Astrocyte of the spinal cord (primary cell): ENCODE measurements around the gene UBE2H.
A peak's percentile ranks its signal among the peaks of the same experiment; 100 is the strongest.

Source experiments
- DNase-seq: peaks from one replicate; pipeline ENCODE4 v3.0.0; 2011; ENCODE audit warnings: low read depth, low spot score
- H3K4me3 ChIP-seq: 2 replicates; pipeline ENCODE4 v1.5.1; 2011; ENCODE audit warnings: low read depth, mild to moderate bottlenecking, low read length, moderate library complexity
- CTCF ChIP-seq: IDR thresholded peaks from 2 replicates; pipeline ENCODE4 v1.5.1; 2012; ENCODE audit warnings: low read depth, mild to moderate bottlenecking, low read length, inconsistent platforms
- in situ Hi-C: cut with HindIII; loops from 2 replicates; pipeline ENCODE4 v1.10.0; 2017; ENCODE audit warnings: low sequenced_read_pairs

UBE2H gene

GRCh38 chr7:129950191-129950932 lies 2.4 kb downstream of the UBE2H start:
- no peak for TF ChIP-seq CTCF
- in situ Hi-C loops: no loop called here
- peak overlapping the region; percentile 86 for H3K4me3 ChIP-seq
- peak; percentile 45 for DNase-seq

DNA sequence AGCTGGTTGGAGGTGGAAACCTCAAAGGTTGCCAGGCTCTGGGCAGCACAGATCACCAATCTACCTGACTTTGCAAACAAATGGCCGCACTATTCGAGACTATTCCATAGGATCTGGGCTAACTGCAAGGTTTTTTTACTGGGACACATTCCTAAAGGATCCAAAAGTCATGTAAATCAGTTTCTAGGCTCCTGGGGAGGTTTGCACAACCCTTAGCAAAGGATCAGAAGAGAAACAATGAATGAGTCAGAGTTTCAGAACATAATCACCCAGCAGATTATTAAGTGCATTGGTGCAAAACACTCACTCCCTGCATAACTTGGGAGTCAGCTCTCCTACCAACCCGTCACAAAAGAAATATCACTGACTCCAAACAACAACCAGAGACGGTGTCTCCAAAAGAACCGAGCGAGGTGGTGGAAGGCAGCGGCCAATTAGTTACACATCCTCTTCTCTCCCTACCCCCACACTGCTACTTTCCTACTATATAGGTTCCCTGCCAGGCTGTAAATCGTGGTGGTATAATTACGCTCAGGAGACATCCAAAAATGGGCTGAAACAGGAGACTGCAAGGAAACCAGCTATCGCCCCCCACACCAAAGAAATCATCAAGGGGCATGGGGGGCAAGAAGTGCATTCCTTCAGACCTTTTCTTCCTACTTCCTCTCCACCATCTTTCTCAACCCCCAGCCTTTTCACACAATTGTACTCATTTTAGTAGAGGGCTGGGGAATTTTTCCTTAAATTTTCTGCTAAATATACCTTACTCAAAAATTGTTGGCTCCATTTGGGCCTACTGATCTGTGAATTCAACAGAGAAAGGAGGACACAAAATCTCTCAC lies 3.2 kb downstream of the UBE2H start:
- TF ChIP-seq CTCF: no peak
- DNase-seq: peak; percentile 80

DNA sequence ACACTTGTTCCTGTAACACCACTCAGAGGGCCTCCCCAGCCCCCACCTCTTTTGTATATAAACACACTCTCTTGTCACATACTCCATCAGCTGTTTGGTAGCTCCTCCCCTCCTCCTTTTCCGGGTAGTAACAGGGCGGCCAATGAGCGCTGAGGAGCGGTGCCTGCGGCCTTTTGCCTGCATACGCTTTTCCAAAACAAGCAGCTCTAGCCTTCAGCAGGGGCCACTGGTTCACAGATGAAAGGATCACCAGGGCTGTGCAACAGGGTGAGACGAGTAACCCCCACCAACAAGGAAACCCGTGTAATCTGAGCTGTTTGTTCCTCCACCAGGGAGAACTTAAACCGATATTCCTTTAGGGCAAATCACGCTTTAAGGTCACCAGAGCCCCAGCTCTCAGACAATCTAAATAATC lies 3.9 kb downstream of the UBE2H start:
- in situ Hi-C loops: no loop called here
- peak; percentile 92 for DNase-seq
- TF ChIP-seq CTCF: no peak
- peak overlapping the region; percentile 86 for H3K4me3 ChIP-seq

More for the DNA sequence above, 3.2 kb downstream of the UBE2H start:
- peak overlapping the region; percentile 86 for H3K4me3 ChIP-seq
- in situ Hi-C loops: no loop called here

GRCh38 chr7:129948338-129948737 lies 4.4 kb downstream of the UBE2H start:
- no peak for TF ChIP-seq CTCF
- in situ Hi-C loops: no loop called here
- no peak for DNase-seq
- H3K4me3 ChIP-seq: no peak overlapping the region

DNA sequence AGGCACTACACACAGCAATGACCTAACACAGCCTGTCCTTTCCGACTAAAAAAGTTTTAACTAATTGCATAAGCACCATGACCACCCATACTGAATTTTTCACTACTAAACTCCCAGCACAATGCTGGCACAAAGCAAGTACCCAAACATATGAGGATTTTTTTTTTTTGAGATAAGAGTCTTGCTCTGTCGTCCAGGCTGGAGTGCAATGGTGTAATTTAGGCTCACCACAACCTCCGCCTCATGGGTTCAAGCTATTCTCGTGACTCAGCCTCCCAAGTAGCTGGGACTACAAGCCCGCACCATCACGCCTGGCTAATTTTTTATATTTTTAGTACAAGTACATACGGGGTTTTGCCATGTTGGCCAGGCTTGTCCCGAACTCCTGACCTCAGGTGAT lies 5.1 kb downstream of the UBE2H start:
- peak; percentile 10 for DNase-seq
- in situ Hi-C loops: no loop called here
- H3K4me3 ChIP-seq: no peak overlapping the region
- no peak for TF ChIP-seq CTCF

- in situ Hi-C loops: no loop called here
- DNase-seq: peak; percentile 30
- no peak overlapping the region for H3K4me3 ChIP-seq
- no peak for TF ChIP-seq CTCF
These were observed 5.7 kb downstream of the UBE2H start for GRCh38 chr7:129947049-129947448.
